NCI-H2029 (cell line): ENCODE results near the gene TNMD.
"Not testable (repeated sequence)": the region's sequence is repeated elsewhere in the genome, so short reads cannot be mapped to it uniquely, and the experiment has no call there.

Source experiments
- DNase-seq: peaks from one replicate; lab custom pipeline; 2025; lab: John Stamatoyannopoulos, UW

Gene TNMD

GRCh38 chrX:100584611-100585010 lies at the start of gene TNMD:
Gene TNMD, plus strand, starts transcription at chrX:100584936. Its CDS starts 83 bp downstream, at chrX:100585019.
- no peak for DNase-seq

DNA sequence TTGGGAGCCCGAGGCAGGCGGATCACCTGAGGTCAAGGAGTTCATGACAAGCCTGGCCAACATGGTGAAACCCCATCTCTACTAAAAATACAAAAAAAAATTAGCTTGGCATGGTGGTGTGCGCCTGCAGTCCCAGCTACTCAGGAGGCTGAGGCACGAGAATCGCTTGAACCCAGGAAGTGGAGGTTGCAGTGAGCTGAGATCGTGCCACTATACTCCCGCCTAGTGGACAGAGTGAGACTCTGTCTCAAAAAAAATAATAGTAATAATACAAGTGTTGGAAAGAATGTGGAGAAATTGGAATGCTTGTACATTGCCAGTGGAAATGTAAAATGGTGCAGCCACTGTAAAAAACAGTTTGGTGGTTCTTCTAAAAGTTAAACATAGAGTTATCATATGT lies 19.2 kb upstream of the TNMD start:
- DNase-seq, result not testable (repeated sequence)

DNA sequence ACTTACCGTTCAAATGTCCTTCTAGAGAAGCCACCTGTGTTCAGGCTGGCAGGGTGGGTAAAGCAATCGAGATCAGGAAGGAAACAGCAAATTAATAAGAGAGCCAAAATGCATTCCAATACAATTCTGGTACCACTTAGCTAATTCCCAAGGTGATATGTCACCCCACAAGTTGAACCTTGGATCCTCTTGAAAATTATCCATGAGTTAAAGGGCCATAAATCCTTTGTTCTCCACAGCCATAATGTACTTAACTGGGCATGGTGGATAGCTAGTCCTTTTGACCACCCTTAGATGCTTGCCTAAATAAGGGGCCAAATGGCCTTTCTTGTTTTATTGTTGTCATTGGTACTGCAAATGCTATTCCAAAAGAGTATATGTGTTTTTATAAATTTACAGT lies 2.0 kb downstream of the TNMD start:
- DNase-seq, result no peak

- DNase-seq, result peak; percentile 4
Measured at GRCh38 chrX:100587861-100588260, 3.1 kb downstream of the TNMD start.

DNA sequence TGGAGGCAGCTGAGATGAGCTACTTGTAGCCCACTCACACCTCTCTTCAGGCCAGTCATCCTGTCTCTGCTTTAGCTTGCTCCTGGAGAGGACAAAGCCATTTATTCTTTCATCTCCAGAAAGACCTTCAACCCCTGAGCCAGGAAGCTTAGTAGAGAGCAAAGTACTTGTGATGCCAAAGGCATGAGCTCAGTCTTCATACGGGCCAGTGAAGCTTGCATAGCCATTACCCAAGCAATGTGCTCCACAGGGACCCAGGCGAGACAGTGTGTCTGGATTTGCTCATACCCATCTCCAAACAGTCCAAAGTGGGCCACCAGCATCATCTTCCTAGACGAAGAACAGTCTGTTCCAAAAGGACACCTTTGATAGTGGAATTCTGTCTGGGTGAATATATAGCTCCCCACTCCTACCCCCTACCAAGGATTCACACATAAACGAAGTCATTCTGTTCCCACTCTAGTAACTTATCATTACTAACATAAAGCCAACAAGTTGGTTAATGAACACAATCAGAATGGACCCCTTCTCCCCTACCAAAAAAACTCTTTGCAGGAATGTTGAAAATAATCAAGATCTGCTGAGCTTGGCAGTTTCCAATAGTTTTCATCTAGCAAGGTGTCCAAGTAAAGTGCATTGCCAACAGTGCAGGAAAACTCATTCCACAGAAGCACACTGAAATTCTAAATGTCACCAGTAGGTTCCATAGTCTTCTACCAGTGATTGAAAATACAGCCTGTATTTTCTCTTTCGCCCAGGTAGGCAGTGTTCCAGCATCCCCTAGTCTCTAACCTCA lies 6.7 kb downstream of the TNMD start:
- DNase-seq, result no peak

DNA sequence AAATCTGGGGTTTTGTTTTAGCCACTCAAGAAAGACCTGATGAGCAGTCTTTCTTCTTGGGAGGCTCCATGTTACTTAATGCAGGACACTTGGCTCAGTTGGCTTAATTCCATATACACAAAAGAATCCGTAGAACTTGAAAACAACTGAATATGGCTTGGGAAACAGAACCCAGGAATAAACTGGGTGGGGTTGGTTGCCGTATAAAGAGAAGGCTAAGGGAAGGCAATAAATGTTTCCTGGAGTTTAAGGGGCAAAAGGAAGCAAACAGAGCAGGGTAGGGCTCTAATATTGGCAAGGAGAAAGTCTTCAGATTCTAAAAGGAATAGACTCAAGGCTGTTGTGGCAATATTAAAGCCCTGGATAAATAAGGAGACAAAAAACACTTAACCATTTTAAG lies 8.4 kb downstream of the TNMD start:
- no peak for DNase-seq

- no peak for DNase-seq
Measured at GRCh38 chrX:100593581-100593980, 8.8 kb downstream of the TNMD start.

GRCh38 chrX:100596601-100597000 lies 11.9 kb downstream of the TNMD start:
- no peak for DNase-seq

DNA sequence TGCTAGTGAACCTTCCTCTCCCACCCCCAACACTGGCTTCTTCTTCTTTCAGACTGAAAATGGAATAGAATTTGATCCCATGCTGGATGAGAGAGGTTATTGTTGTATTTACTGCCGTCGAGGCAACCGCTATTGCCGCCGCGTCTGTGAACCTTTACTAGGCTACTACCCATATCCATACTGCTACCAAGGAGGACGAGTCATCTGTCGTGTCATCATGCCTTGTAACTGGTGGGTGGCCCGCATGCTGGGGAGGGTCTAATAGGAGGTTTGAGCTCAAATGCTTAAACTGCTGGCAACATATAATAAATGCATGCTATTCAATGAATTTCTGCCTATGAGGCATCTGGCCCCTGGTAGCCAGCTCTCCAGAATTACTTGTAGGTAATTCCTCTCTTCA lies 14.7 kb downstream of the TNMD start:
- no peak for DNase-seq

DNA sequence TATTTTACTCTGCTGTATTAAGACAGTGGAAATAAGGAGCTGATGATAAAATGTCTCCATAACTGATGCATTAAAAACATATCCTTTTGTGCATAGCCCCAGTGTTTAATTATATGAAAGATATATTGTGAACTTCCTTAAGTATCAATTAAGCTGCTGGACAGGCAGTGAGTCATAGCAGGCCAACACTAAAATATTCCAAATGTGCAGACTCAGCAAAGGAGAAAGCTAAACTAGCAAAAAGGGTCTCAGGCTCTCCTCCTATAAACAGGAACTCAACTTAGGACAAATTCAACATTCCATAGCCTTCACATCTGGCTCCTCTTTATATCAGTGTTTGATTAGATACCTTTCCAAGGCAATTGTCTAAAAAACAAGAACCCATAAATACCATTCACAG lies 15.6 kb downstream of the TNMD start:
- DNase-seq, result no peak

- no peak for DNase-seq
Measured at GRCh38 chrX:100600758-100601157, 16.0 kb downstream of the TNMD start.

GRCh38 chrX:100606753-100607152 lies 22.0 kb downstream of the TNMD start:
- no peak for DNase-seq

- DNase-seq, result no peak
Measured at GRCh38 chrX:100609591-100609990, 24.9 kb downstream of the TNMD start.

GRCh38 chrX:100611951-100612350 lies 27.2 kb downstream of the TNMD start:
- DNase-seq, result no peak

DNA sequence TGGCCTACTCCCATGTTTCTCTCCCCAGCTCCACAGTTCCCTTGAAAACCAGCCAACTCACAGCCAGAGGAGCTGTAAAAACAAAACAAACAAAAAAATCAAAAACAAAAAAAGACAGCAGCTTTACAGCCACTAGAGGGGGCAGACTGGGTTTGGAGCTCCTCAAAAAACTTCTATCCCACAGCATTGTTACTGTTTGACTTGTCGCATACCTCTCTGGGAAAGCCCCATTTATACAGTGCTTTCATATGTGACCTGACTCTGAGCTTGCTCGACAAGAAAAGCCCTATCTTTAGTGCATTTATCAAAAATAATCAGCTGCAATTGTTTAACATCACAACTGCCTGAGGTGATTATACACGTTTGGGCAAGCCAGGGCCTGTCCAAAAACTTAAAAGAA lies 30.3 kb downstream of the TNMD start:
- DNase-seq, result no peak

DNA sequence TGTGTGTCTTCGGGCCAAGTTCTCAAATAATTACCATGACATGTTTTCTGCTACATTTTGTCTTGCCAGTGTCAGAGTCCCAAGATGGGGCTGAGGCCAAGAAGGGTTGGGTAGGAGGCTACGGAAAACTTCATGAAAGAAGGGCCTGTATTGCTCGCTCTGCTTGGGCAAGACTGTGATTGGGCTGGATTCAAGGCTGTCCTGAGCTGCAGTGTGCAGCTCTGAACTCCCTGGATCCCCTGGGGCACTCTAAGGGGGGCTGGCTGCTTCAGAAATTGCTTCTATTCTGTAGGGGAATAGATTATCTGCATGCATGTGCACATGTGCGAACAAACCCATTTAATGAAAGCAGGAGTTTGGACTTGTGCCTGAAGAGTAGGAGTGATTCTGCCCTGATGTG lies 38.3 kb downstream of the TNMD start:
- DNase-seq, result no peak

DNA sequence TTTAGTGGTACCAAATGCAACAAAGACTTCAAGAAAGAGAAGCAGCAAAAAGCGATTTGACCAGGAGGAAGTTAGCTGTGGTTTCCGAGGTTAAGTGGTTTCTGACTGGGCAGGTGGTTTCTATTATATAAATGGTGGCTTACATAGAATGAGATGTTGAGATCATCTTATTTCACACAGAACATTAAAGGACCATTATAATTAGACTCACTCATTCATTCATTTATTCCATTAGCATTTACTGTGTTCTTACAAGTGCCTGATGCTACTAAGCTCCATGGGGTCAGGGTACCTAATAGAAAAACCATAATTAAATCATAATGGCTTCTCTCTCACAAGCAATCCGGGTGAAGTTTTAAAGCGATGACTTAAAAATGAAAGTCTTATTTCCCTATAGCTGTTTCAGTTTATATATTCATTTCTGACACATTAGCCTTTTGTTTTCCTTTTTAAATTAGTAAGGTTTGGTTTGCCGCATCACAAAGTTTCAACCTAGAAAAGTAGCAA lies 41.3 kb downstream of the TNMD start:
- no peak for DNase-seq

GRCh38 chrX:100635040-100635439 lies 50.3 kb downstream of the TNMD start:
- no peak for DNase-seq

GRCh38 chrX:100635989-100636320 lies 51.2 kb downstream of the TNMD start:
- no peak for DNase-seq

DNA sequence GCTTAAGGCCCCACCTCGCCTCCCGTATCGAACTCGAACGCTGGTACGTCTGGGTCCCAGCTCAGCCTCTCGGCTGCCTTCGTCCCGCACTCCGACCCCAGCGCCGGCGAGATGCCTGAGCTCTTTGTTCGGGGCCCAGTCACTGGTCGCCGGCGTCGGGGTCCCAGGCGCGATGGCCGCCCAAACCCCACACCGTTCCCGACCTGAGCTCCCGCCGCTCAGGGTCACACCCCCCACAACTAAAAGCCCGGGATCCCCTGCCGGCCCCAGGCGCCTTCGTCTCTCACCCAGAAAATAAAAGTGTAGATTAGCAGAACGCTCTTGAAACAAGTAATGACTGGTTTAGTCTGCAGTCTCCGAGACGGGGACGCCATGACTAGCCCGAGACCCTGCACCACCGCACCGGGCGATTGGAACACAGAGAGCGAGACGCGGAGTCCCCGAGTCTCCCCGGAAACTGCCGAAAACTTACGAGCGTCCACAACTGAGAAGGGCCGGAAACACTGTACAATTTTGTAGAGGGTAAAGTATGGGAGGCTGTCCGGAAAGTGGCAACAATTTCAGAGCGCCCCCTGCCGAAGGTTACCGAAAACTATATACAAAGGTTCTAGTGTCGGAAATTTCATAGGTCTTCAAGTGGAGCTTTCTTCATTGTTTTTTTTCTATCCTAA lies 51.7 kb downstream of the TNMD start, which contains the start of gene TSPAN6:
Gene TSPAN6, minus strand, starts transcription at position 486 of the 671 bp plus-strand sequence. Its CDS starts 112 bp downstream, at position 374.
- peak; percentile 70 for DNase-seq

- no peak for DNase-seq
Measured at GRCh38 chrX:100642290-100642689, 57.6 kb downstream of the TNMD start.

DNA sequence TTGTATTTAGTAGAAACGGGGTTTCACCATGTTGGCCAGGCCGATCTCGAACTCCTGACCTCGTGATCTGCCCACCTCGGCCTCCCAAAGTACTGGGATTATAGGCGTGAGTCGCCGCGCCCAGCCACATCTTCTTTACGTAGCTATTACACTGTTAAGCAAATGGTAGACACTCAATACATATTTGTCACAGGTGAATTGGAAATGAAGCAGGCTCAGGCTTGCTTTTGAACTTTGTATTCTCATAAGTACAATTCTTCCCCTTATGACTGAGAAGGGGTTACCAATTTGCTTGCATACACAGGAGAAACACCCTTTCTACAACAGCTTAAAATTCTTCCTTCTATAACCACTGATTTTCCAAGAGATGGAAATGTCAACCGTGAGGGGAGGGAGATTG lies 58.5 kb downstream of the TNMD start:
- no peak for DNase-seq
